Measurements from ENCODE around the gene GTF2IRD1. TPM values are rescaled to one million over a fixed set of nuclear protein-coding genes. Genes with fewer than 3 reads are reported as not detected.
A peak's percentile ranks its signal among the peaks of the same experiment; 100 is the strongest.

Gene GTF2IRD1
- total and polyA plus RNA-seq, 2 of the 13 experiments (the other 11 are each of a cell fraction or from before 2014, with no cell fraction given), result 16.5 to 26.7 TPM

GRCh38 chr7:74579800-74580685, 126.3 kb downstream of the GTF2IRD1 start (continued):
- peak; percentile 32; the same call in 1 of the 2 replicates for TF ChIP-seq ZBED4 (CRISPR knock-in tag; IDR thresholded peaks at IDR 0.05; ENCODE audit: borderline replicate concordance)
- peak; percentile 77 for TF ChIP-seq MAX (IDR thresholded peaks at IDR 0.05)
- 0 out of 2 replicates have a peak, but pooled peaks have one; percentile 51 for TF ChIP-seq ZNF782 (CRISPR knock-in tag; IDR thresholded peaks at IDR 0.05; ENCODE audit: borderline replicate concordance)
- peak; percentile 47; the same call in 1 of the 2 replicates for TF ChIP-seq KLF6 (CRISPR knock-in tag; IDR thresholded peaks at IDR 0.05)
- no peak for TF ChIP-seq ATM (IDR thresholded peaks at IDR 0.05; ENCODE audit: borderline replicate concordance)
- TF ChIP-seq ZNF451 (CRISPR knock-in tag; IDR thresholded peaks at IDR 0.05), result 0 out of 2 replicates have a peak, but pooled peaks have one; percentile 45
- peak; percentile 53; the same call in 1 of the 2 replicates for TF ChIP-seq PITX1 (CRISPR knock-in tag; IDR thresholded peaks at IDR 0.05)
- TF ChIP-seq FOSL2 (CRISPR knock-in tag; IDR thresholded peaks at IDR 0.05), result peak; percentile 65
- TF ChIP-seq CBX5 (CRISPR knock-in tag; IDR thresholded peaks at IDR 0.05; ENCODE audit: borderline replicate concordance), result peak; percentile 71; the same call in 1 of the 2 replicates
- peak; percentile 91 for TF ChIP-seq ZNF264 (CRISPR knock-in tag; IDR thresholded peaks at IDR 0.05)
- TF ChIP-seq ZNF691 (CRISPR knock-in tag; IDR thresholded peaks at IDR 0.05; ENCODE audit: borderline replicate concordance, low read depth), result 0 out of 2 replicates have a peak, but pooled peaks have one; percentile 63
- peak; percentile 69; the same call in 1 of the 2 replicates for TF ChIP-seq NR2F2 (IDR thresholded peaks at IDR 0.05; ENCODE audit: borderline replicate concordance, low read depth)
- peak; percentile 73; the same call in 1 of the 2 replicates for TF ChIP-seq NAIF1 (CRISPR knock-in tag; IDR thresholded peaks at IDR 0.05; ENCODE audit: borderline replicate concordance)
- peak; percentile 45; the same call in 1 of the 2 replicates for TF ChIP-seq THRA (CRISPR knock-in tag; IDR thresholded peaks at IDR 0.05; ENCODE audit: borderline replicate concordance)
- TF ChIP-seq ZBTB37 (CRISPR knock-in tag; IDR thresholded peaks at IDR 0.05), result peak; percentile 93
- no peak for TF ChIP-seq SOX6 (IDR thresholded peaks at IDR 0.05)
- TF ChIP-seq SOX6 (CRISPR knock-in tag; IDR thresholded peaks at IDR 0.05), result peak; percentile 79
- peak; percentile 54; the same call in 1 of the 2 replicates for TF ChIP-seq HMG20A (CRISPR knock-in tag; IDR thresholded peaks at IDR 0.05; ENCODE audit: borderline replicate concordance)
- TF ChIP-seq KMT2B (CRISPR knock-in tag; IDR thresholded peaks at IDR 0.05), result peak; percentile 58; the same call in 1 of the 2 replicates
- TF ChIP-seq ZNF260 (CRISPR knock-in tag; IDR thresholded peaks at IDR 0.05; ENCODE audit: borderline replicate concordance, low read depth), result no peak
- TF ChIP-seq ZNF850 (CRISPR knock-in tag; conservative IDR thresholded peaks at IDR 0.05), result no peak
